Lung (tissue), 12 donors: ENCODE measurements around the gene AKAP13. TPM values are rescaled to one million over a fixed set of nuclear protein-coding genes. Genes with fewer than 3 reads are reported as not detected.

ENCODE experiments used
- ATAC-seq: fragments of 200-7000 bp; cut with Tn5 transposase; one replicate; pipeline ENCODE4 v1.9.1; 2020; ENCODE audit warnings: moderate number of reproducible peaks; ENCODE audit not compliant: insufficient read depth, low FRiP score
- DNase-seq, 3 donors: peaks; one replicate each; pipeline ENCODE4 v3.0.0-alpha.2; 2013 to 2017
- H3K27ac ChIP-seq, 2 donors: one replicate each; pipeline ENCODE4 v1.5.1; 2013; ENCODE audit warnings: mild to moderate bottlenecking in 2 of 2, moderate library complexity in 2 of 2, control low read depth in 1 of 2, inconsistent platforms in 1 of 2, low read depth in 1 of 2, low read length in 1 of 2
- H3K27me3 ChIP-seq, 3 donors: one replicate each; pipeline ENCODE4 v1.5.1; 2013; ENCODE audit warnings: low read length in 2 of 3; ENCODE audit not compliant: control insufficient read depth in 3 of 3, insufficient read depth in 3 of 3
- H3K36me3 ChIP-seq, 4 donors: one replicate each; pipeline ENCODE4 v1.5.1; 2013; ENCODE audit warnings: low read length in 4 of 4, mild to moderate bottlenecking in 1 of 4, moderate library complexity in 1 of 4; ENCODE audit not compliant: control insufficient read depth in 4 of 4, insufficient read depth in 4 of 4
- H3K4me1 ChIP-seq, 5 donors: one replicate each; pipeline ENCODE4 v1.5.1; 2013; ENCODE audit warnings: low read length in 5 of 5, mild to moderate bottlenecking in 2 of 5, moderate library complexity in 1 of 5; ENCODE audit not compliant: control insufficient read depth in 5 of 5, insufficient read depth in 5 of 5
- H3K4me3 ChIP-seq: one replicate; pipeline ENCODE4 v1.5.1; 2013; ENCODE audit warnings: mild to moderate bottlenecking, control low read depth, moderate library complexity
- H3K9ac ChIP-seq, 2 donors: one replicate each; pipeline ENCODE4 v1.5.1; 2013; ENCODE audit warnings: low read length in 2 of 2, control low read depth in 1 of 2; ENCODE audit not compliant: insufficient read depth in 1 of 2
- H3K9me3 ChIP-seq, 4 donors: one replicate each; pipeline ENCODE4 v1.5.1; 2013; ENCODE audit warnings: low read length in 3 of 4, mild to moderate bottlenecking in 1 of 4, moderate library complexity in 1 of 4; ENCODE audit not compliant: control insufficient read depth in 4 of 4, insufficient read depth in 3 of 4
- WGBS, 2 donors: extraction: QIAGEN DNeasy Blood & Tissue Kit; methylation state at CpG; one replicate each; pipeline ENCODE4 v1.1.7; 2013; 5-methylcytosine and 5-hydroxymethylcytosine counted together
- polyA plus RNA-seq, 2 donors: library from polyadenylated mRNA; stranded (reverse); fragments of 200-250 nt; gene quantifications; one replicate each; pipeline ENCODE4 v1.2.1, GENCODE V29; 2013
- total RNA-seq, 2 donors: library from RNA; depleted of rRNA in 1 of 2; stranded (reverse); fragments of >200 nt in 1 of 2; gene quantifications; one replicate each; pipeline ENCODE4 v1.2.1, GENCODE V29; 2014 to 2021
- TF ChIP-seq, protein P1 (sequence below): IDR thresholded peaks from 2 replicates; pipeline ENCODE4 v1.5.1; 2012; ENCODE audit warnings: mild to moderate bottlenecking; ENCODE audit errors: control extremely low read depth, extremely low read depth
- donor health status: control.
- donor health status: control.
- donor health status: Bipolar disorder and iron deficiency.
- donor health status: healthy.
- donor health status: DM: yes; HTN: yes; CAD: no.

Gene AKAP13
- total and polyA plus RNA-seq, 4 donors = 102 to 1,115 (median 259) TPM

DNA sequence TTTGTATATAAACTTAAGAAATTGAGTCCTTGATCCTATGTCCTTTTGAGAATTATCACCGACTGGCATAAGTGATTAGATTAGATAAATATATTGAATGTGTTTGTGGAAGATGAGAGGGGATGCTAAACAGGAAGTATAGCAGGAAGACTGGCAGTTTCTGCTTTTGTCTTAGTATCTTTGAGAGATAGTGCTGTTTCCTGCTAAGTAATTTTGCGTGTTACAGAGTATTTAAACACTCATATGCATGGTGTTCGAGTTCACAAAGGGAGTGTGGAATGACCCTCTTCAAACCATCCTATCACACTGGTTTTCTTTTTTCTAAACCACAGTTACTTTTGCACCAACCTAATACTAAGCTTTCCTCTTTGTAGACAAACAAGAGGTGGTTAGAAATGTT, 308.3 kb downstream of the AKAP13 start:
- Histone ChIP-seq H3K27me3 (no peaks in the 10 kb centered on the region), H3K9me3 (no peaks in the 10 kb centered on the region), H3K27ac (peak overlapping the region in 1 of 2 donors; percentile 43), H3K4me3 (no peak overlapping the region), H3K36me3 (peaks cover 18 to 52% (median 25%) of the 10 kb centered on the region in 4 donors), H3K4me1 (peaks cover 0 to 38% (median 11%) of the 10 kb centered on the region in 5 donors), H3K9ac (peak overlapping the region in 1 of 2 donors; percentile 66)
- DNase-seq = peak in 1 of 3 donors; percentile 18
- 4 to 13% methylated on average over 3 of the region's 3 CpGs for WGBS, 2 donors
- TF ChIP-seq, protein P1, sequence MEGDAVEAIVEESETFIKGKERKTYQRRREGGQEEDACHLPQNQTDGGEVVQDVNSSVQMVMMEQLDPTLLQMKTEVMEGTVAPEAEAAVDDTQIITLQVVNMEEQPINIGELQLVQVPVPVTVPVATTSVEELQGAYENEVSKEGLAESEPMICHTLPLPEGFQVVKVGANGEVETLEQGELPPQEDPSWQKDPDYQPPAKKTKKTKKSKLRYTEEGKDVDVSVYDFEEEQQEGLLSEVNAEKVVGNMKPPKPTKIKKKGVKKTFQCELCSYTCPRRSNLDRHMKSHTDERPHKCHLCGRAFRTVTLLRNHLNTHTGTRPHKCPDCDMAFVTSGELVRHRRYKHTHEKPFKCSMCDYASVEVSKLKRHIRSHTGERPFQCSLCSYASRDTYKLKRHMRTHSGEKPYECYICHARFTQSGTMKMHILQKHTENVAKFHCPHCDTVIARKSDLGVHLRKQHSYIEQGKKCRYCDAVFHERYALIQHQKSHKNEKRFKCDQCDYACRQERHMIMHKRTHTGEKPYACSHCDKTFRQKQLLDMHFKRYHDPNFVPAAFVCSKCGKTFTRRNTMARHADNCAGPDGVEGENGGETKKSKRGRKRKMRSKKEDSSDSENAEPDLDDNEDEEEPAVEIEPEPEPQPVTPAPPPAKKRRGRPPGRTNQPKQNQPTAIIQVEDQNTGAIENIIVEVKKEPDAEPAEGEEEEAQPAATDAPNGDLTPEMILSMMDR = no peak
- no peak for ATAC-seq

DNA sequence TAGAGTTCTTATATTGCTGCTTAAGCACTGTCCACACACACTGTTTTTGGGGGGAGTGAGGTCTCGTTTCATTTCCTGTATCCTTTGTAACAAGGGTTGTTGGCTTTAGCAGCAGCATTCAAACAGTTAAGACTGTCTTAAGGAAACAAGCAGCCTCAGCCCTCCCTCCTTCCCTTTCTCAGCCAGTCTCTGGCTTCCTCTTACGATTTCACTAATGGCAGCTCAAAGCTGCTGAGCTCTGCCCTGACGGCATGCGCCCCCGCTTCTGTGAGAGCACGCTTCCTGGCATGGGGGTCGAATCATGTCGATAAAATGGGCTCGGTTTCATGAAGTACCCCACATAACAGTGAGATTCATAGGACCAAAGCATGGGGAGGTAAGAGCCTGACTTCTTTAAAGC, 309.3 kb downstream of the AKAP13 start:
- Histone ChIP-seq H3K27me3 (no peaks in the 10 kb centered on the region), H3K36me3 (peaks cover 16 to 51% (median 26%) of the 10 kb centered on the region in 4 donors), H3K4me3 (peak overlapping the region; percentile 3), H3K4me1 (peaks cover 0 to 32% (median 11%) of the 10 kb centered on the region in 5 donors), H3K27ac (peak overlapping the region; percentile 43 to 95), H3K9me3 (no peaks in the 10 kb centered on the region), H3K9ac (peak overlapping the region; percentile 82 to 86)
- DNase-seq (peak; percentile 85 to 96 (median 93)), ATAC-seq (peak; percentile 71)
- TF ChIP-seq, protein P1 = no peak
- WGBS, 2 donors = 1 to 10% methylated on average over 9 of the region's 9 CpGs

DNA sequence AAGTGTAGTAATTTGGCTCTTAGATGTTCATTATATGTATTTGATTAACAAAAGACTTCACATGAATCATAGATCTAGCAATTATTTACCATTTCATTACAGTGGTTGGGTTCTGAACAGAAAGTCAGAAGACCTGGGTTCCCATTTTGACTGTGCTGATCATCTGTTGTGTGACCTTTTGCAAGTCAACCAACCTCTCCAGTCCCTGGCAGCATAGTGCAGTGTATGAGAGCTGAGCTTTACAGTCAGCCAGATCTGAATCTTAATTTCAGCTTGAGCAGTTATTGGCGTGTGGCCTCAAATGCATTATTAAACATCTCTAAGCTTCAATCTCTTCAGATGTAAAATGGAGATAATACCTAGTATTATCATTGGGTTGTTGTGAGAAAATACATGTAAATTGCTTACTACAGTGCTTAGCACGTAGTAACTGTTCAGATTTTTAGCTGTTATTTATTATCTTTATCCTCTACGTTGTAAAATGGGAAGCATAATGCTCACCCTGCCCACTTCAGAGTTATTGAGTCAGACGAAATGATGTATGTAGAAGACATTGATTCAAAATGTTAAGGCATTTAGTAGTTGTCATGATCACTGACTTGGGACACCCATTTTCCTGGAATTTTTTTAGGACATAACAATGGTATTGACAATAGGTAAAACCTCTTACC, 310.3 kb downstream of the AKAP13 start:
- no peak overlapping the region for H3K4me3 ChIP-seq
- WGBS, 2 donors = 58 to 59% methylated on average over 4 of the region's 4 CpGs
- peak overlapping the region in 1 of 2 donors; percentile 86 for H3K9ac ChIP-seq
- DNase-seq = peak; percentile 31 to 64 (median 58)
- H3K27me3 ChIP-seq = no peaks in the 10 kb centered on the region
- no peaks in the 10 kb centered on the region for H3K9me3 ChIP-seq
- H3K36me3 ChIP-seq = peaks cover 22 to 42% (median 25%) of the 10 kb centered on the region in 4 donors
- H3K4me1 ChIP-seq = peaks cover 0 to 32% (median 11%) of the 10 kb centered on the region in 5 donors
- no peak for ATAC-seq
- peak overlapping the region in 1 of 2 donors; percentile 74 for H3K27ac ChIP-seq
- TF ChIP-seq, protein P1 = no peak
